GM21367 (cell line): ENCODE measurements around the gene POLD4.

Source experiments
- ATAC-seq: cut with Tn5 transposase; IDR thresholded peaks from one replicate; pipeline ENCODE4 v1.9.1; 2021; ENCODE audit not compliant: unreplicated experiment

The POLD4 gene

GRCh38 chr11:67371189-67371910 lies 18.0 kb upstream of the POLD4 start:
- ATAC-seq = no peak

- no peak for ATAC-seq
Measured at GRCh38 chr11:67370351-67371076, 17.2 kb upstream of the POLD4 start.

GRCh38 chr11:67369801-67370284 lies 16.5 kb upstream of the POLD4 start:
- no peak for ATAC-seq

GRCh38 chr11:67369275-67369674 lies 15.9 kb upstream of the POLD4 start:
- ATAC-seq = no peak

- no peak for ATAC-seq
Measured at GRCh38 chr11:67368621-67369020, 15.3 kb upstream of the POLD4 start.

- no peak for ATAC-seq
Measured at GRCh38 chr11:67367761-67368227, 14.4 kb upstream of the POLD4 start.

GRCh38 chr11:67366961-67367760 lies 13.8 kb upstream of the POLD4 start:
- no peak for ATAC-seq

- no peak for ATAC-seq
Measured at GRCh38 chr11:67366546-67366945, 13.2 kb upstream of the POLD4 start.

GRCh38 chr11:67365736-67366444 lies 12.5 kb upstream of the POLD4 start:
- no peak for ATAC-seq

GRCh38 chr11:67364783-67365722 lies 11.7 kb upstream of the POLD4 start:
- ATAC-seq = no peak

GRCh38 chr11:67364169-67364568 lies 10.8 kb upstream of the POLD4 start:
- ATAC-seq = no peak

- no peak for ATAC-seq
Measured at GRCh38 chr11:67357831-67358670, 4.7 kb upstream of the POLD4 start.

- ATAC-seq = no peak
Measured at GRCh38 chr11:67356864-67357561, 3.7 kb upstream of the POLD4 start.

- ATAC-seq = no peak
Measured at GRCh38 chr11:67356387-67356863, 3.1 kb upstream of the POLD4 start.

GRCh38 chr11:67355794-67356386 lies 2.5 kb upstream of the POLD4 start:
- ATAC-seq = no peak

- no peak for ATAC-seq
Measured at GRCh38 chr11:67355023-67355793, 1.9 kb upstream of the POLD4 start.
